T follicular helper cell (primary cell): ENCODE results near the gene GYPC.

Source experiments
- DNase-seq: peaks from one replicate; pipeline ENCODE4 v3.0.0-alpha.2; 2020; ENCODE audit warnings: low read depth

GYPC gene

DNA sequence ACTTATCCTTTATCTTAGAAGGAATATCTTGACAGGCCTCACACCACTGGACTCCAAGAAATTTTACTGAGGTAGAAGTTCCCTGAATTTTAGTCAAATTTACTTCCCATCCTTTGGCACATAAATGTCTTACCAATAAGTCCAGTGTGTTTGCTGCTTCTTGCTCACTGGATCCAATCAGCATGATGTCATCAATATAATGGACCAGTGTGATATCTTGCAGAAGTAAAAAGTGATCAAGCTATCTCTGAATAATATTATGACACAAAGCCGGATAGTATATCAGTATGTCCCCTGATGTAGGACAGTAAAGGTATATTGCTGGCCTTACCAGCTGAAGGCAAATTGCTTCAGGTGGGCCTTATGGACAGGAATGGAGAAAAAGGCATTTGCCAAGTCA lies 6.9 kb upstream of the GYPC start:
- DNase-seq: no peak

DNA sequence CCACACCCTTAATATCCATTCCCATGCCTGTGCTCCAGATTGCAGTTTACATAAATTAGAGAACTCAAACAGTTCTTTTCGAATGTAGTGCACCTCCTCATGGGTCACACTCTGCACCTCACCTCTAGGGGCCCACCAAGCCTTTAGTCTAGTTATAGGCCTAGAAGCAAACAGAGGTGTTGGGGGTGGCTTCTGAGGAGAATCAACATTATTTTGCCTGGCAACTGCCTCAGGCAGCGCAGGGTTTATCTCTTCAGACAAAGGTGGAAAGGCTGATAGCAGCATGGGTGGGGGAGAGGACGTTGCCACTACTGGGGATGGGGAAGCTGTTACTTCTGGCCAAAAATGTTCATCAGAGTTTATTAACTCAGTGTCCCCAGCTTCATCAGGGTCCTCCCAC lies 5.0 kb upstream of the GYPC start:
- no peak for DNase-seq

DNA sequence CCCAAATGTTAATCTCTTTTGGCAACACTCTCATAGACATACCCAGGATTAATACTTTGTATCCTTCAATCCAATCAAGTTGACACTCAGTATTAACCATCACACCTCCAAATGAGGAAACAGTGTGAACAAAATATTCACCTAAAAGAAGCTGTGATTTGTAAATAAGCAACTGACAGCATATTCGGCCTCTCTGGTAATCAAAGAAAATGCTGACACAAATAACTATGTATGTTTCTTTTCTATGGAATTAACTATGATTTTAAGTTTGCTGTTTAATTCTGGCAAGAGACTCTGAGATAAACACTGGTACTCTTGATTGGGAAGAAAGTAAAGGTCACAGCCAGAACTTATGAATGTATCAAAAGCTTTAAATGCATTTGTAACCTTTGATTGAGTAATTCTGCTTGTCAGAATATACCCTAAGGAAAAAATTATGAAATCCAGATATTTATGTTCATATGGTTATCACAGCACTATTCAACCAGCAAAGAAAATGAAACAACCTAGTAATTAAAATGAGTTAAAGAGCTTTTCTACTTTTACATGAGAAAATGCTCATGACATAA lies 3.6 kb upstream of the GYPC start:
- DNase-seq: no peak

DNA sequence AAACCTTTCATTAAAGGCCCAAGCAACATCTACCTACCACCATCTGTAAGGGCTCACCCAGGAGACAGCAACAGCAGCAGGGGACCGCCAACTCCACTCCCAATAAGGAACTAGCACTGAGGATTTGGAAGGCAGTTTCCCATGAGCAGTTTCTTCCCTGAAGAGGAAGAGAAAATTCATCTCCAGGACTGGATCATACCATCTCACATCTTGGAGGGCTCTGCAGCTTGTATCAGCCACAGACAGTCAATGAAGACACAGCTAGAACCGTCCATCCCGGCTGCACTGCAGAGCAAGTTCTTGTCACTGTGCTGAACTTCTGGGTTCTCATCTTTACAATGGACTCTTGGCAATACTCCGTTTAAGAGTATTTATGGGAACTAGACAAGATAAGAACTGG lies 2.8 kb upstream of the GYPC start:
- DNase-seq: no peak

DNA sequence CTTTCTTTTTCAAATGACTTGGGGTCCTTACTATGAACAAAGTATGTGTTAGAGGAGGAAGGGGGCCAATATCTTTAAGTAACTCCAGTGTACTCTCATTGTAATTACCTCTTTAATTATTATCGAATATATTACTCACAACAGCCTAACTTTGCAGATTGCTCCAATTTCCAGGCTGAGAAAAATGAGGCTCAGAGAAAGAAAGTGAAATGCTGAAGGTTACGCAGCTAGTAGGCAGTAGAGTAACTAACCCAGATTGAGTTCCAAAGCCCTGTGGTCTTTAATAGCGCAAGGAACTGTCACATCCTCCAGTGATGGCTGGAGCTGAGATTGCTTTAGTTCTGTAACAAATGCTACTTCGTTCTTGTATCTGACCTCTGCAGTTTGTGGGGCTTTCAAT lies 2.2 kb upstream of the GYPC start:
- no peak for DNase-seq

DNA sequence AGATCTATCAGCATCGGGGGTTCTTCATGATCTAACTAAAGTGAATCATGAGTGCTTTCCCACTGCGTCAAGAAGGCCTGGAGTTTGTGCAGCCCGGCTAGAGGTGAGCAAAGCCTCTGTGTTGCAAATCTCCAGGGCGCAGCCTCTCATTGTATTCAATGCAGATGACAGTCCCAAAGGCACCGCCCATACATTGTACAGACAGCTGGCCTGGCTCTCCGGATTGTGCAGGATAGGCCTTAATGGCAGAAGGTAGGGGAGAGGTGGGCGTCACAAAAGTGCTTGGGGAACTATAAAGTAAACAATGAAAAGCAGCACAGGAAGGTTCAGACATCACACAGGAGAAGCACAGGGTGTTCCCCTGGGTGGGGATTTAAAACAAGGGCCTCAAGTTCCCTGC lies 907 bp upstream of the GYPC start:
- no peak for DNase-seq

DNA sequence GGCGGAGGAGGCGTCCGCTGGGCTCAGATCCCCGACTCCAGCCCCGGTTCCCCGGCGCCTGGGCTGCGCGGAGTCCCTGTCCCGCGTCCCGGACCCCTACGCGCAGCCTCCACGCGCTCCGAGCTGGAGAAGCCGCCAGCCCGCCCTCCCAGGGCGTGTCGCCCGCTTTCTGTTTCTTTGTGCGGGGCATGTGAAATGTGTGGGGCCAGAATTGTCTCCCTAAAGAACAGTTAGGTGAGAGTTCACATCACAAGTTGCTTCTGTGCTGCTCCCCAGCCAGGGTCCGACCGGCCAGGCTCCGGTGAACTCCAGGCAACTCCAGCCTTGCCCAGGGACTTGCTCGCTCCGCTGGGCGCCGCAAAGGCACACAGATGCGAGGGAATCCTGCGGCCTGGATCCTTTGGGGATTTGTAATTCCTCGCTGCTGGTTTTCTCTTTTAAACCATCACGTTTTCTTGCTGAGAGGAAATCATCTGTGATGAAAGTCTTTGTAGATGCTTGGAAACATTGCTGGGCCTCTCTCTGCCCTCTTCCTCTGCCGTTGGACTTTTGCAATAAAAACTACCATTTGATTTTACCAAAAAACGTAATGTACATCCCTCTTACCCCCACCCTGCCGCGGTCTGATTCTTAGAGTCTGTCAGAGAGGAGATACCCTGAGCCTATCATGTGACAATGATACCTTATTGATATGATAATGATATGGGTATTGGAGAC lies 631 bp downstream of the GYPC start:
- peak; percentile 19 for DNase-seq

DNA sequence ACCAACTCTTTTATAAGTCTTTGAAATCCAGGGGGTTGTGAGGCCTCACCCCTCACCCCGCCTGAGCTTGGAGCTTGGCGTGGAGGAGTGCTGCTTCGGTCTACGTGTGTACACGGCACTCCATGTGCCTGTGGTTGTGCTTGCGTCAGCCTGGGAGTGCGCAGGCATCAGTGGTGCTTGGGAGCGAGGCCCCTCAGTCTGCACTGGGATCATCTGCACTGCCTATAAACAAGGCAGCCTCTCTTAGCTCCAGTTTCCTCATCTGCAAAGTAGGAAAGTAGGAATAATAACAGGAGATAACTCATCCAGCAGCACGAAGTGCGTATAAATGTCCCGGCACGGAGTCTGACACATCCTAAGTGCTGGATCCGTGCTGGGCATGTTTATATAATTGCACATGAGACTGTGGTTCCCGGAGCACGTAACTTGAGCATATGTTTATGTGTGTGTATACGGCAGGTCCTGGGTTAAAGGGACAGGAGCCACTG lies 1.2 kb downstream of the GYPC start:
- DNase-seq: peak; percentile 62

DNA sequence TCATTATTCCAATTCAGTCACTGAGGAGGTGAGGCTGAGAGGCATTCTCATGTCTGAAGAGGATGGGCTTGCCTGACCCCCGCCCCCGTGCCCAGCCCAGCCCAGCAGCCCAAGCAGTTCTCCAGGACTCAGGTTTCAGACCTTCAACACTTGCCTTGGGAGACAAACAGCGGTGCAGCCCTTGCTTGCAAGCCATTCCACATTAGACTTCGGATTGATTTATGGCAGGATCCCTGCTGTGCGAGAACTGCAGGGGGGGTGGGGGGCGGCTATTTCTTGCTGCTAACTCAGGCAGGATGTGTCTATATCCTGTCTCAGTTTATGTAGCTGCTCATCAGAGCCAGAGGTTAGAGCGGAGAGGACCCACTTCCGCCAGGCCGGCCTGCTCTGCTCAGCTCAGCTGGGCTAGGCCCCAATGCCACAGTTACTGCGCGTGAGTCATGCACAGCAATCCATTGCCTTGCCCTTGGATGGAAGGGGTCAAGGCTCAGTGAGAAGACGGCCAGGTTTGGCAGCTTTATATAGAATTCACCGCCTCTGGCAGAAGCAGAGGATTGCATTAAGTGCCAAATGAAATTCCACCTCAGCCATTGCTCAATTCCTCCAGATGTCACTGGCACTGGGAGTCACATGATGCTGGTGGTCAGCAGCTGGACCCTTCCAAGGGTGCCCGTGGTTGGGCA lies 1.8 kb downstream of the GYPC start:
- peak; percentile 59 for DNase-seq

DNA sequence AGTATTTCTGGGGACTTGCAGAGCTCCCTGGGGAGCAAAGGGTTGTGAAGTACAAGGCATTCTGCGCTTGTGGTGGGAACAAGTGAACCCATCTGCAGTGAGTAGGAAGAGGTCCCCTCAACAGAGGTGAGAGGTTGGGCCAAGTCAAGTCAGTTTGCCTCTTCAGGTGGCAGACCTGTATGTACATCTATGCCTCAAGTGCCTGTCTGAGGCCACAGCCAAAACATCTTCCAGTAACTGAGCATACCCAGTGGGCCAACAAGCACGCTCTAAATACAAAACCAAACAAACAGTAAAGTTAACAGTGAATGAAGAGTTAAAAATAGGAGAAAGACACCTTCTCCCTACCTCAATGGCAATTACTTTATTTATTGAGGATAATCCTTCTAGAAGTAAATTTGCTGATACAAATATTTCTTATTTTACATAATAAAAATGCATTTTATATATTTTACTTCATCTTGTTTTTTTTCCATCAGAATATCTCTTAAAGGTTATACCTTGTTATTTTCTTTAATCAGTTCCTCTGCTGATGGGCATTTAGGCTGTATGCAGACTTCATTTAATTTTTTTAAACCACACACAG lies 2.5 kb downstream of the GYPC start:
- DNase-seq: no peak

DNA sequence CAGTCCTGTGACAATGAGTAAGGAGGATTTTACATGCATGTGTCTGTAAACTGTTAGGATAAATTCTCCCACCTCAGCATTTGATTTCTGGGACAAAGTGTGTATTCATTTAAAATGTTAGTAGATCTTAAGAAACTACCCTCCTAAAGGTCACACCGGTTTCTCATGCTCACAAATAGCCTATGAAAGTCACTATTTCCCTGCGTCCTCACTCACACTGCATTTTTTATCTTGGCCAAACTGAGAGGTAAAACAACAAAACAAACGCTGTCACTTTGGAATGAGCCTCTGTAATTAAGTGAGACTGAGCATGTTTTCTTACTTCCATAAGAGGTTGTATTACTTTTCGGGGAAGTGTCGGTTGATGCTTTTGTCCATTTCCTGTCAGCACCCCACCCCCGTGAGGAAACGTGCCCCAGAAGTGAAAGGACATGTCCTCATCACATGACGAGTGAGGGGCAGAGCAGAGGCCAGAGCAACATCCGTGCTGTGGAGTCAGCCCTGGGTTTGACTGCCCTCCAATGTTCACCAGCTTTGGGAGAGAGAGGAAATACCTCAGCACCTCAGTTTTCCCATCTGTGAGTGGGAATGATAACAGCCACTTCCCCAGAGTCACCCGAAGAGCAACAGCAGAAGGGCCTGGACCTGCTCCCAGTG lies 3.1 kb downstream of the GYPC start:
- peak; percentile 22 for DNase-seq

DNA sequence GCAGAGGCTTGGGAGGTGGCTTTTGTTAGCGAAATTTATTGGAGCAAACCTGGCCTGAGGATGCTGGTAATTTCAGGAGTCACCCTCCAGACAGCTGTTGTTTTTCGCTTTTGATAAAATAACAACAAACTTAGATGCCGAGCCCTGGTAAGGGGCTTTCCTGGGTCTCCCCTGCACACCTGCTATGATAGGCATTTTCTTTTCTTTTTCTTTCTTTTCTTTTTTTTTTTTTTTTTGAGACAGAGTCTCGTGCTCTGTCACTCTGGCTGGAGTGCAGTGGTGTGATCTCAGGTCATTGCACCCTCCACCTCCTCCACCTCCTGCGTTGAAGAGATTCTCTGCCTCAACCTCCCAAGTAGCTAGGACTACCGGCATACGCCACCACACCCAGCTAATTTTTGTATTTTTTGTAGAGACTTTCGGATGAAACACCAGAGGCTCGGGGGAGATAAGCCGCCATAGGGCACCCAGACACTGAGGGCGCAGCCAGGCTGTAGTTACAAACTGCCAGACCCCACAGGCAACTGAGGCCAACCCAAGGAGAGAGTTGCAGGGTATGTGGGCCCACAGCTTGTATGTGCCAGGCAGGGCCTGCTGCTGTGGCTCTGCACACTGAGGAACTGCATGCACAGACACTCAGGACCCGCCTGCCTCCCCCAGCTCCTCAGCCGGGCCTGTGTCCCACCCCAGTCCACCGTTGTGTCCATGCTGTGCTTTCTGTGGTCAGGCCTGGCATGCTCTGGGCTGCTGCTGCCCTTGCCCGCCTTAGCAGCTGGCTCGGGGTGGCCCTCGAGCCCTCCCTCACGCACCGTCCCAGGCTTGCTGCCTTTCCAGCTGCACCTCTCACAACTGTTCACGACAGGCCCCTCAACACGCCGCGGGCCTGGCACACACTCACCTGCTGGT lies 3.9 kb downstream of the GYPC start:
- DNase-seq: no peak

DNA sequence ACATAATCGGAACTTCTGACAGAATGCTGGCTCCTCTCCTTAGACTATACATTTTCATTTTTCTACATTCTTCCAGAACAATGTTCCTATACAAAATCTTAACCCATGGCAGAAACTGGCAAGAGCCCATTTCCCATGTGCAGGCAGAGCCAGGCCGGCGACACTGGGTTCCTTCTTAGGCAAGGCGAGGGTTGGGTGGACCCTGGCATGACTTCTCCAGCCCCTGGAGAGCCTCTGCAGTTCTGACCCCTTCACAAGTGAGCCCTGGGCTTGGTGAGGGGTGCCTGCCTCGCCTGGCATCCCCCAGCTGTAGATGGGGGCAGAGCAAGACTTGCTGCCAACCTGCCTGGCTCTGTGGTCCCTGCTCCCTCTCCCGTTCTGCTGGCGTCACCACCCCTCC lies 5.0 kb downstream of the GYPC start:
- DNase-seq: no peak

DNA sequence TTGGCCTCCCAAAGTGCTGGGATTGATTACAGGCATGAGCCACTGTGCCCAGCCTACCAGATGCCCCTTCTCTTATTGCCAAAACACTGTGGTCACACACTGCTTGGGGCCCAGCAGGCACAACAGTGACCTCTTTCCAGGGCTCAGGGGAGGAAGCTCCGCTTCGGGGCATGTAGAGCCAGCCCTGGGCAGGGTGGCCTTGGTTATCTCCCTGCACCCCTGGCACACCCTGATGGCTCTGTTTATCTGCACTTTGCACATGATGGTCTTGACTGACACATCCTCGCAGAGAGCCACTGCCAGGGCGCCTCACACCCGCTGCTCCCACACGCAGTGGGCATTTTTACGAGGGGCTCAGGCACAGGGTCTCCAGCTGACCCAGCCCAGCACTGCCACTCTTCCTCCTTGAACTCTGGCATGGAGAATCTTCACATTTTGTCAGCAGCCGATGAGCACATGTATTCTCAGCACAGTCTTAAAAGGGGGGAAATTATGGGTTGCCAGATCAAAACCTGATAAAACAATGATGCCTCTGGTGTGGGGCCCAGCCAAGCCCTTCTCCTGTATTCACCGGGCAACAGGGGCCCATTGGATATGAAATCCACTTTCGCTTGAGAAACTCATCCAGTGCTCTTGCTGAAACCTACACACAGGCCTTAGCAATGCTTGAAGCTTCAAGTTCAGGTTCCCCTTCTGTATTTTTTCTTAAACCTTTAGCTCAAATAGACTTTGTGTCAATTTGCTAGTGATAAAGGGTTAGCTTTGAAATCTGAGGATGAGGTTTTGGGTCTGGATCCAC lies 5.9 kb downstream of the GYPC start:
- DNase-seq: no peak

DNA sequence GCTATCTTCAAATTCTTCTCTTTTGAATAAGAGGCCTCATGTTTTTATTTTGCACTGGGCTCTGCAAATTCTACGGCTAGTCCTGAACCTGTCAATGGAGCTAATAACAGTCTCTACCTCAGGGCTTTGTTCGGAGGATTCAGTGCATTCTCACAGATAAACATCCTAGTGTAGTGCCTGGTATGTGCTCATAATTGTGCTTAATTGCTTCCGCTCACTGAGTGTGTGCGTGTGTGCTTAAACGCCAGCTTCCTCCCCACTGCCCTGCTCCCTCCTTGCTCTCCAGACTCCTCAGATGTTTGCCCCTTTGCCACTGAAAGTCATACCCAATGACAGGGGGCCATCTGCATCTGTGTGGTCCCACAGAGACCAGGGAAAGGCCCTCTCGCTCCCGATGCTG lies 6.7 kb downstream of the GYPC start:
- DNase-seq: no peak

DNA sequence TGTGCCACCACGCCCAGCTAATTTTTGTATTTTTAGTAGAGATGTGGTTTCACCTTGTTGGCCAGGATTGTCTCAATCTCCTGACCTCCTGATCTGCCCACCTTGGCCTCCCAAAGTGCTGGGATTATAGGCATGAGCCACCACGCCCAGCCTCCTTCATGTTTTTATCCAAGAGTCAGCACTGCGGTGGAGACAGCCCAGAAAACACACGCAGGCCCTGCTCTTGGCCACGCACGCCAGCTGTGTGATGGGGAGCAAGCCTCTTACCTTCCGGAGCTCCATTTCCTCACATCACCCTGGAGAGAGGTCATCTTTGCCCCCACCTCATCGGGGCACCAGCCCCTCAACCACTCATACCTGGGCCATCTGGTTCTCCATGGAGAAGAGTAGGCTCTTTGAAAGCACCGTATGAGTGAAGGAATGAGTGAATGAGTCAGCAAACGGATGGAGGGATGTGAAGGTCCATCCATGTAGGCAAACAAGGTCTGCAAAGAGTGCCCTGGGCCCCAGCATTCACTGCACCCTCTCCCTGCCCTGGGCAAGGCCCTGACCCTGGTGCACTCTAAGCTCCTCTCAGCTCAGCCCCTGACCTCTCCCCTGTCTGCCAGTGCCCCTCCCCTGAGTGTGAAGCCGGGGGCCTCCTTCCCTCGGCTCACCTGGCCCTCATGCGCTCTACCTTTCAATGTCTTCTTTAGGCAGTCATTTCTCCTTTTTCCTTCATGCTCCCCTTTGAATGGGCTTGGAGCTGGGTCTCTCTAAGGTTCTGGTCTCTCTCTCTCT lies 7.4 kb downstream of the GYPC start:
- no peak for DNase-seq

DNA sequence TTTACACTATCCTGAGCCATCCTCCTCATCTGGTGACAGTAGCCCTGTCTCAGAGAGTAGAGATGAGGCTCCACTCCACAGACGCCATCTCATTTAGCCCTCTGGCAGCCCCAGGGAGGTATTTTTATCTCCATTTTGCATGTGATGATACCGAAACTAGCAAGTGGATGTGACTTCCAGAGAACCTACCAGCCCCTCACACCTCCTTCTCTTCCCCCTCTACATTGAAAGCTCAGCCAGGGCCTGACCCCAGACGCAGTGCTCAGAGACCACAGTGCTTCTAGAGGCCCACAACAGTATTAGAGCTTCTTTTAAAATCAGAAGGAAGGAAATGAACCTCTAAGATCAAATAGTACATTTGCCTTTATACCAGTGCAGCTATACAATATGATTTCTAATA lies 8.3 kb downstream of the GYPC start:
- DNase-seq: no peak

DNA sequence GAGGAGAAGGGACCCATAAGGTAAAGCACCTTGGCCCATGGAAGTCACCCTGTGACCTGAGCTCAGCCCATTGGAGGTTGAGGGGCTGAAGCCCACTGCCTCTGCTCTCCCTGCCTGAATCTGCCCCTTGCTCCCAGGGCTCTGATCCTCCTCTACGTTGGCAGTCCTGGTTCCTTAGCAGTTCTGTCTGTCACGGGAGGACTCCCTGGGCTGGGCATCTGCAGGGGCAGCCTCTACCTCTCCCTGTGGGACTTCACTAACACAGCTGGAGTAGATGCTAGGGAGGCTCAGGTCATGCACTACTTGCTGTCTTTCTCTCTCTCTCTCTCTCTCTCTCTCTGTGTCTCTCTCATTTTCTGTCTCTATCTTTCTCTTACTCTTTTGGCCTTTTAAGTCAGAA lies 8.7 kb downstream of the GYPC start:
- DNase-seq: no peak

DNA sequence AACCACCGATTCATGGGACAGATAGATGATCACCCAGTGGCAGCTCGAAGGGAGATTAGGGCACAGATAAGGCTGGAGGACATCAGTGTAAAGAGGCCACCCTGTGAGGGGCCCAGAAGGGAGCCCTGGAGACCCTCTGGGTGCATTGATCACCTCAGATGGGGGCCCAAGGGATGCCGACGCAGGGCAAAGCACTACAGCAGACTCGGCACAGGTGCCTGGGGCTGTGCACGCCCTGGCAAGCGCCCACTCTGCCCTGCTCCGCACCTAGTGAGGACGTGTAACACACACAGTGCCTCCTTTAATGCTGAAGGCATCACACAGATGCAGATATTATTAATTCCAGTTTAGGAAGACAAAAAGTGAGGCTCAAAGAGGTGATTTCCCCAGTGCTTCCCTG lies 9.5 kb downstream of the GYPC start:
- DNase-seq: no peak

DNA sequence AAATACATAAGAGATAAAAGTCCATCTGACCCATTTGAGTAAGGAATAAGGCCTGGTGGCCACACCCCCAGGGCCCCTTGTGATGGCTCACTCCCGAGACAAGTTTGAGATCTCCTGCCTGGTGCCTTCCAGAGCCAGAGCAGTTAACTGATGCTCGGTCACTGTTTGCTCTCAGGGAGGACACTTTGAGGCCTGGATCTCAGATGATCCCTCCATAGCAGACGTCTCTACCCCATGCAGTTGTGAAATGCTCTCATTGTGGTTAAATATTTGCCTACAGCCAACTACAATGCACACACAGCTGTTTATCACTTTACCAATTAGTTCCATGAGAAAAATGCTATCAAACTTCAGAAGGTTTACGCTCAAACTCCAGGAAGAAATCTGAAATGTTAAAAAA lies 12.3 kb downstream of the GYPC start:
- no peak for DNase-seq
